DOHH2 (cell line): ENCODE measurements around the gene TIGAR.

Source experiments
- H3F3A ChIP-seq: fragments of 200-600 bp; sonication (generic), shearing (Covaris generic); 2 replicates; pipeline ENCODE4 v1.6.0; 2016; ENCODE audit warnings: antibody characterized with exemption, mild to moderate bottlenecking; ENCODE audit not compliant: control insufficient read depth, insufficient read depth
- H3K27ac ChIP-seq: fragments of 200-600 bp; sonication (generic); 2 replicates; pipeline ENCODE4 v1.5.1; 2014; ENCODE audit warnings: low read depth, mild to moderate bottlenecking, low read length, moderate library complexity
- H3K27me3 ChIP-seq: fragments of 200-600 bp; sonication (generic); 2 replicates; pipeline ENCODE4 v1.6.1; 2014; ENCODE audit warnings: mild to moderate bottlenecking, low read length, mixed read lengths; ENCODE audit not compliant: control insufficient read depth
- H3K36me3 ChIP-seq: fragments of 200-600 bp; sonication (generic); 2 replicates; pipeline ENCODE4 v1.6.1; 2014; ENCODE audit warnings: mild to moderate bottlenecking, low read length, moderate library complexity, mixed read lengths; ENCODE audit not compliant: control insufficient read depth
- H3K4me1 ChIP-seq: fragments of 200-600 bp; sonication (generic); 2 replicates; pipeline ENCODE4 v1.6.1; 2014; ENCODE audit warnings: mild to moderate bottlenecking, low read length, mixed read lengths; ENCODE audit not compliant: control insufficient read depth
- H3K4me2 ChIP-seq: fragments of 200-600 bp; sonication (generic); 2 replicates; pipeline ENCODE4 v1.6.0; 2014; ENCODE audit warnings: mild to moderate bottlenecking, low read length, moderate library complexity
- H3K4me3 ChIP-seq: fragments of 200-600 bp; sonication (generic); 2 replicates; pipeline ENCODE4 v1.5.1; 2014; ENCODE audit warnings: mild to moderate bottlenecking, low read length, mixed read lengths
- H3K79me2 ChIP-seq: fragments of 200-600 bp; sonication (generic); 2 replicates; pipeline ENCODE4 v1.6.1; 2014; ENCODE audit warnings: mild to moderate bottlenecking, low read length, mixed read lengths; ENCODE audit not compliant: control insufficient read depth
- H3K9me2 ChIP-seq: fragments of 200-600 bp; sonication (generic); replicated peaks from 2 replicates; pipeline ENCODE4 v1.6.1; 2014; ENCODE audit warnings: mild to moderate bottlenecking, low read length, mixed read lengths; ENCODE audit not compliant: control insufficient read depth
- H3K9me3 ChIP-seq: fragments of 200-600 bp; sonication (generic); 2 replicates; pipeline ENCODE4 v1.6.1; 2014; ENCODE audit warnings: antibody characterized with exemption, low read length, mixed read lengths; ENCODE audit not compliant: control insufficient read depth, insufficient read depth
- H4K20me1 ChIP-seq: fragments of 200-600 bp; sonication (generic); 2 replicates; pipeline ENCODE4 v1.6.0; 2014; ENCODE audit warnings: low read depth, mild to moderate bottlenecking, antibody characterized with exemption, low read length, moderate library complexity; ENCODE audit not compliant: control insufficient read depth, insufficient read depth
- CTCF ChIP-seq: fragments of 200-600 bp; sonication (generic); IDR thresholded peaks from one replicate; pipeline ENCODE4 v1.5.1; 2014; ENCODE audit warnings: antibody characterized with exemption, mild to moderate bottlenecking, low read depth, low read length; ENCODE audit not compliant: poor library complexity, severe bottlenecking
- EZH2phosphoT487 ChIP-seq: fragments of 200-600 bp; sonication (generic); IDR thresholded peaks from 2 replicates; pipeline ENCODE4 v1.6.1; 2017; ENCODE audit warnings: borderline replicate concordance, mild to moderate bottlenecking, antibody characterized with exemption, low read length, moderate library complexity, mixed read lengths

TIGAR gene

GRCh38 chr12:4402996-4403395 lies 82.0 kb downstream of the TIGAR start:
- Histone ChIP-seq H3K27ac (no peak overlapping the region), H3K9me2 (no peaks in the 10 kb centered on the region)
- TF ChIP-seq CTCF, result no peak
- TF ChIP-seq EZH2phosphoT487, result no peak

More at GRCh38 chr12:4402996-4403395, 82.0 kb downstream of the TIGAR start:
- no peaks in the 10 kb centered on the region for H4K20me1 ChIP-seq
- no peaks in the 10 kb centered on the region for H3K79me2 ChIP-seq
- peaks cover 12% of the 10 kb centered on the region for H3K27me3 ChIP-seq
- no peaks in the 10 kb centered on the region for H3F3A ChIP-seq
- no peaks in the 10 kb centered on the region for H3K36me3 ChIP-seq
- H3K4me1 ChIP-seq, result no peaks in the 10 kb centered on the region
- no peak overlapping the region for H3K4me3 ChIP-seq
- no peak overlapping the region for H3K4me2 ChIP-seq
- no peaks in the 10 kb centered on the region for H3K9me3 ChIP-seq
